Testis (tissue), 2 donors: ENCODE data around the gene KCNT2.

Source experiments
- CTCF ChIP-seq, 3 experiments: fragments of 450-650 bp in 2 of 3; fragments of 200-600 bp in 1 of 3; sonication (generic) in 1 of 3; IDR thresholded peaks; one replicate each; pipeline ENCODE4 v1.5.1; 2016 to 2019; ENCODE audit warnings: antibody characterized with exemption in 3 of 3, mild to moderate bottlenecking in 2 of 3, moderate library complexity in 1 of 3
- POLR2A ChIP-seq: fragments of 450-650 bp; IDR thresholded peaks from one replicate; pipeline ENCODE4 v1.6.1; 2017; ENCODE audit warnings: antibody characterized with exemption, mild to moderate bottlenecking, moderate library complexity

DNA sequence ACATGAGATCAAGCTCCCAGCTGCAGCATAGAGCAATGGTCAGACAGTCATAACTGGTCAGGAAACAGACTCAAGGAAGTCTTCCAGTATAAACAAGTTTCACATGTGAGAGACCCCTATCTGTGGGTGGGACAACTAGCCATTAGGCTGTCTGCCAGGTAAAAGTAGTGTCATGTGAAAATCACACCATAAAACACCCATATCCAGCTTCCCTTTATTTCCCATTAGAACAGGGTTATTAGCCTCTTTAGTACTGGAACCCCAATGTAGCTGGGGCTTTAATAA is 426.7 kb downstream of the KCNT2 start:
- no peak for TF ChIP-seq POLR2A
- TF ChIP-seq CTCF (IDR thresholded peaks at IDR 0.05) = no peak
